Measurements from ENCODE around the gene CFAP61. TPM values are rescaled to one million over a fixed set of nuclear protein-coding genes. Genes with fewer than 3 reads are reported as not detected.

Gene CFAP61
- total and polyA plus RNA-seq, 7 experiments from 2014 or later: not detected

DNA sequence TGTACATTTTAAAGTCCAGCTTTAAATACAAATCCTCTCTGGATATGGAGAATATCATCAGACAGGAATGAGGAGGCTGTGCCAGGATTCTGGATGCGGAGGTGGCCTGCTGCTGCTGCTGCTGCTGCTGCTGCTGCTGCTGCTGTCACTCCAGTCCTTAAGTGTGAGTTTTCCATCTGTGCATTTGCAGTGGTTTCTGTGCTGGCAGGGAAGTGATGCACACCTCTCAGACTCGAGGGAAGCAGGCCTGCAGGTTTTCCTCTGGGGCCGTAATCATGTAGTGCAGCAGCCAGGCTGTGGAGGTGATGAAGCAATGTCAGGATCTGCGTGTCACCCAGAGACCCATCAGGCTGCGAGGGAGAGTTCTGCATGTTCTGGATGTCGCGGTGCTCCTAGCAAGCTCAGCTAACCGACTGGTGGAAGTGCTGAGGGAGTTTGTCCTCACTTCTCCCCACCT is 32.0 kb downstream of the CFAP61 start:
- Histone ChIP-seq H3K4me3 (ENCODE audit: low read length) (no peak overlapping the region), H3K27me3 (ENCODE audit: control insufficient read depth in 2 of 2, insufficient read depth in 2 of 2, low read length in 2 of 2) (no peaks in the 10 kb centered on the region), H3K9me3 (ENCODE audit: control insufficient read depth in 2 of 3, low read length in 3 of 3) (no peaks in the 10 kb centered on the region), H3K36me3 (ENCODE audit: control insufficient read depth in 2 of 3, insufficient read depth in 3 of 3, low read length in 3 of 3) (no peaks in the 10 kb centered on the region), H3K27ac (ENCODE audit: low read depth, low read length) (no peak overlapping the region), H3K4me1 (ENCODE audit: control insufficient read depth in 2 of 2, insufficient read depth in 2 of 2, low read length in 2 of 2) (no peaks in the 10 kb centered on the region)
- ChIA-PET POLR2A (no interaction called here), CTCF (interaction anchor here (1.1 kb wide), 1 partner anchor 509 kb away, joined by 3 read pairs; no protein-coding TSS in a partner anchor)
- H3K9me3 Mint-ChIP-seq: no peaks in the 10 kb centered on the region
- peaks cover 0 to 9% (median 8%) of the 10 kb centered on the region in 7 donors for H3K4me1 Mint-ChIP-seq
- intact Hi-C loops (cut with micrococcal nuclease): loop anchor here (1.0 to 10.0 kb wide), 5 partner anchors 153 to 1420 kb away; no protein-coding TSS in a partner anchor
- no peaks in the 10 kb centered on the region for H3K36me3 Mint-ChIP-seq
- DNase-seq: peak in 1 of 9 donors; percentile 19
- peak overlapping the region in 4 of 9 donors; percentile 23 to 77 (median 52) for H3K27ac Mint-ChIP-seq
- H3K4me3 Mint-ChIP-seq: peak overlapping the region in 7 of 10 donors; percentile 2 to 86 (median 72)
- peaks cover 0 to 16% (median 7%) of the 10 kb centered on the region in 5 donors for H3K27me3 Mint-ChIP-seq
- ATAC-seq: no peak

GRCh38 chr20:20085071-20085470 is 32.7 kb downstream of the CFAP61 start:
- Mint-ChIP-seq H3K4me1 (peaks cover 0 to 9% (median 8%) of the 10 kb centered on the region in 7 donors), H3K9me3 (no peaks in the 10 kb centered on the region), H3K4me3 (peak overlapping the region in 1 of 10 donors; percentile 35), H3K36me3 (no peaks in the 10 kb centered on the region), H3K27ac (no peak overlapping the region), H3K27me3 (peaks cover 0 to 16% (median 7%) of the 10 kb centered on the region in 5 donors)
- no peaks in the 10 kb centered on the region for H3K36me3 ChIP-seq (ENCODE audit: control insufficient read depth in 2 of 3, insufficient read depth in 3 of 3, low read length in 3 of 3)
- CTCF ChIA-PET: interaction anchor here (1.1 kb wide), 1 partner anchor 508 kb away, joined by 3 read pairs; no protein-coding TSS in a partner anchor
- no peaks in the 10 kb centered on the region for H3K27me3 ChIP-seq (ENCODE audit: control insufficient read depth in 2 of 2, insufficient read depth in 2 of 2, low read length in 2 of 2)
- intact Hi-C loops (cut with micrococcal nuclease): loop anchor here (2.0 to 10.0 kb wide), 2 partner anchors 740 to 1420 kb away; no protein-coding TSS in a partner anchor
- H3K27ac ChIP-seq (ENCODE audit: low read depth, low read length): no peak overlapping the region
- ATAC-seq (no peak), DNase-seq (no peak)
- H3K4me1 ChIP-seq (ENCODE audit: control insufficient read depth in 2 of 2, insufficient read depth in 2 of 2, low read length in 2 of 2): no peaks in the 10 kb centered on the region
- no peak overlapping the region for H3K4me3 ChIP-seq (ENCODE audit: low read length)
- POLR2A ChIA-PET: no interaction called here
- no peaks in the 10 kb centered on the region for H3K9me3 ChIP-seq (ENCODE audit: control insufficient read depth in 2 of 3, low read length in 3 of 3)

- Histone ChIP-seq H3K27ac (ENCODE audit: low read depth, low read length) (no peak overlapping the region), H3K27me3 (ENCODE audit: control insufficient read depth in 2 of 2, insufficient read depth in 2 of 2, low read length in 2 of 2) (no peaks in the 10 kb centered on the region), H3K4me3 (ENCODE audit: low read length) (no peak overlapping the region), H3K4me1 (ENCODE audit: control insufficient read depth in 2 of 2, insufficient read depth in 2 of 2, low read length in 2 of 2) (no peaks in the 10 kb centered on the region), H3K9me3 (ENCODE audit: control insufficient read depth in 2 of 3, low read length in 3 of 3) (no peaks in the 10 kb centered on the region), H3K36me3 (ENCODE audit: control insufficient read depth in 2 of 3, insufficient read depth in 3 of 3, low read length in 3 of 3) (no peaks in the 10 kb centered on the region)
- no peak for ATAC-seq
- Mint-ChIP-seq H3K27ac (no peak overlapping the region), H3K9me3 (no peaks in the 10 kb centered on the region), H3K36me3 (no peaks in the 10 kb centered on the region), H3K4me1 (peaks cover 0 to 9% (median 8%) of the 10 kb centered on the region in 7 donors), H3K4me3 (no peak overlapping the region), H3K27me3 (peaks cover 0 to 16% (median 5%) of the 10 kb centered on the region in 5 donors)
- POLR2A ChIA-PET: no interaction called here
- DNase-seq: no peak
- CTCF ChIA-PET: no interaction called here
- intact Hi-C loops (cut with micrococcal nuclease): loop anchor here (2.0 to 10.0 kb wide), 2 partner anchors 739 to 1419 kb away; no protein-coding TSS in a partner anchor
Observed at GRCh38 chr20:20085812-20086211, 33.5 kb downstream of the CFAP61 start.

GRCh38 chr20:20089018-20089417 is 36.7 kb downstream of the CFAP61 start:
- no peak for DNase-seq
- H3K9me3 ChIP-seq (ENCODE audit: control insufficient read depth in 2 of 3, low read length in 3 of 3): no peaks in the 10 kb centered on the region
- no peaks in the 10 kb centered on the region for H3K36me3 ChIP-seq (ENCODE audit: control insufficient read depth in 2 of 3, insufficient read depth in 3 of 3, low read length in 3 of 3)
- H3K4me3 ChIP-seq (ENCODE audit: low read length): no peak overlapping the region
- Mint-ChIP-seq H3K9me3 (no peaks in the 10 kb centered on the region), H3K27me3 (peaks cover 0 to 12% (median 0%) of the 10 kb centered on the region in 5 donors), H3K27ac (no peak overlapping the region), H3K4me3 (no peak overlapping the region), H3K4me1 (peaks cover 0 to 6% (median 6%) of the 10 kb centered on the region in 7 donors), H3K36me3 (no peaks in the 10 kb centered on the region)
- ChIA-PET CTCF (no interaction called here), POLR2A (no interaction called here)
- H3K27me3 ChIP-seq (ENCODE audit: control insufficient read depth in 2 of 2, insufficient read depth in 2 of 2, low read length in 2 of 2): no peaks in the 10 kb centered on the region
- no peaks in the 10 kb centered on the region for H3K4me1 ChIP-seq (ENCODE audit: control insufficient read depth in 2 of 2, insufficient read depth in 2 of 2, low read length in 2 of 2)
- ATAC-seq: no peak
- H3K27ac ChIP-seq (ENCODE audit: low read depth, low read length): no peak overlapping the region
- intact Hi-C loops (cut with micrococcal nuclease): loop anchor here in 1 of 2 donors (10.0 kb wide), 1 partner anchor 1416 kb away; no protein-coding TSS in a partner anchor

- Mint-ChIP-seq H3K36me3 (no peaks in the 10 kb centered on the region), H3K27me3 (peaks cover 0 to 12% (median 0%) of the 10 kb centered on the region in 5 donors), H3K27ac (no peak overlapping the region), H3K4me3 (no peak overlapping the region), H3K4me1 (peaks cover 0 to 1% (median 0%) of the 10 kb centered on the region in 7 donors), H3K9me3 (no peaks in the 10 kb centered on the region)
- CTCF ChIA-PET: no interaction called here
- no peaks in the 10 kb centered on the region for H3K9me3 ChIP-seq (ENCODE audit: control insufficient read depth in 2 of 3, low read length in 3 of 3)
- no peaks in the 10 kb centered on the region for H3K27me3 ChIP-seq (ENCODE audit: control insufficient read depth in 2 of 2, insufficient read depth in 2 of 2, low read length in 2 of 2)
- H3K27ac ChIP-seq (ENCODE audit: low read depth, low read length): no peak overlapping the region
- intact Hi-C loops (cut with micrococcal nuclease): loop anchor here in 1 of 2 donors (10.0 kb wide), 1 partner anchor 1415 kb away; no protein-coding TSS in a partner anchor
- no peak overlapping the region for H3K4me3 ChIP-seq (ENCODE audit: low read length)
- no peaks in the 10 kb centered on the region for H3K36me3 ChIP-seq (ENCODE audit: control insufficient read depth in 2 of 3, insufficient read depth in 3 of 3, low read length in 3 of 3)
- POLR2A ChIA-PET: no interaction called here
- ATAC-seq: no peak
- no peaks in the 10 kb centered on the region for H3K4me1 ChIP-seq (ENCODE audit: control insufficient read depth in 2 of 2, insufficient read depth in 2 of 2, low read length in 2 of 2)
- DNase-seq: no peak
Observed at GRCh38 chr20:20089939-20090338, 37.6 kb downstream of the CFAP61 start.

DNA sequence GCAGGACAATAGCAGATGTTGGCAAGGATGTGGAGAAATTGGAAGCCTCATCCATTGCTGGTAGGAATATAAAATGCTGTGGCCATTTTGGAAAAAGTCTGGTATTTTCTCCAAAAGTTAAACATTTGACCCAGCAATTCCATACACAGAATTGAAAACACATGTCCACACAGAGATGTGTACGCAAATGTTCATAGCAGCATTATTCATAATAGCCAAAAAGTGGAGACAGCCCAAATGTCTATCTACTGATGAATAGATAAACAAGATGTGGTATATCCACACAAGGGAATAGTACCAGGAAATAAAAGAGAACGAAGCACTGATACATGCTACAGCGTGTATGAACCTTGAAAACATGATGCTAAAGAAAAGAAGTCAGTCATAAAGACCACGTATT is 40.5 kb downstream of the CFAP61 start:
- Mint-ChIP-seq H3K4me1 (peaks cover 0 to 1% (median 0%) of the 10 kb centered on the region in 7 donors), H3K27ac (no peak overlapping the region), H3K36me3 (no peaks in the 10 kb centered on the region), H3K4me3 (no peak overlapping the region), H3K27me3 (peaks cover 4 to 11% (median 6%) of the 10 kb centered on the region in 5 donors), H3K9me3 (peaks cover 0 to 2% (median 0%) of the 10 kb centered on the region in 11 donors)
- Histone ChIP-seq H3K4me3 (ENCODE audit: low read length) (no peak overlapping the region), H3K27ac (ENCODE audit: low read depth, low read length) (no peak overlapping the region), H3K27me3 (ENCODE audit: control insufficient read depth in 2 of 2, insufficient read depth in 2 of 2, low read length in 2 of 2) (no peaks in the 10 kb centered on the region), H3K9me3 (ENCODE audit: control insufficient read depth in 2 of 3, low read length in 3 of 3) (no peaks in the 10 kb centered on the region), H3K4me1 (ENCODE audit: control insufficient read depth in 2 of 2, insufficient read depth in 2 of 2, low read length in 2 of 2) (no peaks in the 10 kb centered on the region), H3K36me3 (ENCODE audit: control insufficient read depth in 2 of 3, insufficient read depth in 3 of 3, low read length in 3 of 3) (no peaks in the 10 kb centered on the region)
- ChIA-PET CTCF (no interaction called here), POLR2A (no interaction called here)
- no peak for ATAC-seq
- intact Hi-C loops (cut with micrococcal nuclease): no loop called here
- no peak for DNase-seq

DNA sequence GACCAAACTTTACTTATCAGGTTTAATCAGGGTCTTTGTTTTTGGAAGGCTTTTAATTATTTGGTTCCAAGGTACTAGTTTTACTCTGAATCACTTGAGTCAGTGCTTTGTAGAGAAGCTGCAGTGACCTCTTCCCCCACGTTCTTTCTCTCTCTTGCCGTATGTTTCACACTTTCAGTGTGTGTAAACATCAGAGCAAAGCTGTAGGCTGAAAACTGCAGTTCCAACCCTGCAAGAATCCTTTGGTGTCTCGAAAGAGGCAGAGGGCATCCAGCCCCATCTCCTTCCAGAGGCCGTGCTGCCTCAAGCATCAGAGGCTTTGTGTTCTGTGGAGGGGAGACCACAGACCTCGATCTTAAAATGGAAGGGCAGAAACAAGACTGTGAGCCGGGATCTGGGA is 42.1 kb downstream of the CFAP61 start:
- H3K27ac Mint-ChIP-seq: no peak overlapping the region
- Histone ChIP-seq H3K4me3 (ENCODE audit: low read length) (no peak overlapping the region), H3K36me3 (ENCODE audit: control insufficient read depth in 2 of 3, insufficient read depth in 3 of 3, low read length in 3 of 3) (no peaks in the 10 kb centered on the region), H3K9me3 (ENCODE audit: control insufficient read depth in 2 of 3, low read length in 3 of 3) (no peaks in the 10 kb centered on the region), H3K27ac (ENCODE audit: low read depth, low read length) (no peak overlapping the region), H3K4me1 (ENCODE audit: control insufficient read depth in 2 of 2, insufficient read depth in 2 of 2, low read length in 2 of 2) (no peaks in the 10 kb centered on the region), H3K27me3 (ENCODE audit: control insufficient read depth in 2 of 2, insufficient read depth in 2 of 2, low read length in 2 of 2) (no peaks in the 10 kb centered on the region)
- CTCF ChIA-PET: no interaction called here
- POLR2A ChIA-PET: interaction anchor here (0.7 kb wide), 1 partner anchor 114 kb away, joined by 3 read pairs; no protein-coding TSS in a partner anchor
- intact Hi-C loops (cut with micrococcal nuclease): no loop called here
- no peak overlapping the region for H3K4me3 Mint-ChIP-seq
- ATAC-seq: no peak
- H3K9me3 Mint-ChIP-seq: peaks cover 0 to 2% (median 0%) of the 10 kb centered on the region in 11 donors
- H3K4me1 Mint-ChIP-seq: peaks cover 0 to 1% (median 0%) of the 10 kb centered on the region in 7 donors
- no peaks in the 10 kb centered on the region for H3K36me3 Mint-ChIP-seq
- no peak for DNase-seq
- H3K27me3 Mint-ChIP-seq: peaks cover 4 to 13% (median 7%) of the 10 kb centered on the region in 5 donors

Data from naive thymus-derived CD4-positive, alpha-beta T cell (primary cell).